SK-N-SH (cell line): Measurements from ENCODE around the gene SPSB1. TPM values are rescaled to one million over a fixed set of nuclear protein-coding genes. Genes with fewer than 3 reads are reported as not detected.

Experiments used
- CTCF ChIA-PET: fragments of 300-600, 350-600 bp; formaldehyde crosslinking; extraction: SDS; loops from one replicate; lab custom pipeline; 2021; lab: Yijun Ruan, JAX
- POLR2A ChIA-PET: fragments of 350-600 bp; sonication (Branson Sonifier 250); formaldehyde crosslinking; extraction: SDS; loops from one replicate; lab custom pipeline; 2020; ENCODE audit warnings: antibody characterized with exemption, inconsistent platforms; lab: Yijun Ruan, JAX
- DNase-seq: peaks from one replicate; pipeline ENCODE4 v3.0.0; 2012
- H2AFZ ChIP-seq: fragments of 200-600 bp; sonication (generic); 2 replicates; pipeline ENCODE4 v1.8.1; 2016; ENCODE audit warnings: antibody characterized with exemption, mild to moderate bottlenecking, low read depth
- H3F3A ChIP-seq: fragments of 200-600 bp; sonication (generic); replicated peaks from 2 replicates; pipeline ENCODE3; 2016; ENCODE audit warnings: antibody characterized with exemption, mild to moderate bottlenecking; ENCODE audit not compliant: insufficient read depth
- H3K27ac ChIP-seq, 2 experiments: fragments of 200-500 bp in 1 of 2; fragments of 200-600 bp in 1 of 2; sonication (Bioruptor generic) in 1 of 2; sonication (generic), shearing (Covaris generic) in 1 of 2; 2 replicates each; pipeline versions ENCODE4 v1.5.1 to v1.6.1; 2014 to 2016; ENCODE audit warnings: low read depth in 2 of 2, inconsistent platforms in 1 of 2, low read length in 1 of 2, mild to moderate bottlenecking in 1 of 2, mixed read lengths in 1 of 2
- H3K27me3 ChIP-seq: fragments of 200-600 bp; sonication (generic), shearing (Covaris generic); 2 replicates; pipeline ENCODE4 v1.6.1; 2016; ENCODE audit warnings: mixed run types; ENCODE audit not compliant: insufficient read depth
- H3K36me3 ChIP-seq, 2 experiments: fragments of 200-500 bp in 1 of 2; fragments of 200-600 bp in 1 of 2; sonication (Bioruptor generic) in 1 of 2; sonication (generic) in 1 of 2; replicated peaks in 1 of 2; 2 replicates each; pipeline versions ENCODE3 to v1.5.1; 2014 to 2016; ENCODE audit warnings: low read length in 1 of 2, mild to moderate bottlenecking in 1 of 2; ENCODE audit not compliant: insufficient read depth in 2 of 2, control insufficient read depth in 1 of 2
- H3K4me1 ChIP-seq, 2 experiments: fragments of 200-500 bp in 1 of 2; fragments of 200-600 bp in 1 of 2; sonication (Bioruptor generic) in 1 of 2; sonication (generic), shearing (Covaris generic) in 1 of 2; 2 replicates each; pipeline versions ENCODE4 v1.5.1 to v1.6.1; 2014 to 2016; ENCODE audit warnings: low read depth in 1 of 2, low read length in 1 of 2, mixed run types in 1 of 2; ENCODE audit not compliant: insufficient read depth in 2 of 2, control insufficient read depth in 1 of 2
- H3K4me2 ChIP-seq: fragments of 200-600 bp; sonication (generic), shearing (Covaris generic); 2 replicates; pipeline ENCODE4 v1.6.1; 2017; ENCODE audit warnings: mixed run types
- H3K4me3 ChIP-seq, 2 experiments: fragments of 200-500 bp in 1 of 2; fragments of 200-600 bp in 1 of 2; sonication (Bioruptor generic) in 1 of 2; sonication (generic), shearing (Covaris generic) in 1 of 2; 2 replicates each; pipeline versions ENCODE4 v1.5.1 to v1.8.1; 2014 to 2016; ENCODE audit warnings: low read depth in 2 of 2, inconsistent platforms in 1 of 2, low read length in 1 of 2, mild to moderate bottlenecking in 1 of 2, mixed read lengths in 1 of 2, moderate library complexity in 1 of 2
- H3K79me2 ChIP-seq: fragments of 200-600 bp; sonication (generic); 2 replicates; pipeline ENCODE4 v1.8.1; 2017; ENCODE audit warnings: mild to moderate bottlenecking; ENCODE audit not compliant: insufficient read depth
- H3K9ac ChIP-seq: fragments of 200-600 bp; sonication (generic); 2 replicates; pipeline ENCODE4 v1.6.1; 2017; ENCODE audit warnings: mixed run types
- H3K9me2 ChIP-seq: fragments of 200-600 bp; sonication (generic); 2 replicates; pipeline ENCODE4 v1.6.1; 2017; ENCODE audit warnings: mixed run types
- H3K9me3 ChIP-seq: fragments of 200-600 bp; sonication (generic); 2 replicates; pipeline ENCODE4 v1.6.1; 2017; ENCODE audit warnings: mixed run types, mild to moderate bottlenecking, moderate library complexity
- H4K20me1 ChIP-seq: fragments of 200-600 bp; sonication (generic); 2 replicates; pipeline ENCODE4 v1.6.1; 2017; ENCODE audit warnings: mild to moderate bottlenecking, mixed run types; ENCODE audit not compliant: insufficient read depth
- ELF1 ChIP-seq: IDR thresholded peaks from 2 replicates; pipeline ENCODE4 v1.4.0; 2012
- EP300 ChIP-seq, 2 experiments: IDR thresholded peaks; 2 replicates each; pipeline versions ENCODE4 v1.4.0 to v1.6.1; 2012; ENCODE audit warnings: borderline replicate concordance in 1 of 2, low read depth in 1 of 2, low read length in 1 of 2
- FOSL2 ChIP-seq: IDR thresholded peaks from 2 replicates; pipeline ENCODE4 v1.4.0; 2012; ENCODE audit warnings: low read depth, mild to moderate bottlenecking, moderate library complexity, borderline replicate concordance
- GABPA ChIP-seq: IDR thresholded peaks from 2 replicates; pipeline ENCODE4 v1.4.0; 2012; ENCODE audit warnings: low read depth, mild to moderate bottlenecking
- GATA2 ChIP-seq: sonication (generic); formaldehyde crosslinking; IDR thresholded peaks from 2 replicates; pipeline ENCODE4 v1.5.0; 2020; ENCODE audit warnings: mild to moderate bottlenecking, missing genetic modification reagents
- IRF3 ChIP-seq: fragments of 150-350 bp; IDR thresholded peaks from 2 replicates; pipeline ENCODE4 v1.6.1; 2016; ENCODE audit warnings: mild to moderate bottlenecking, low read depth, low read length
- MAX ChIP-seq: IDR thresholded peaks from 2 replicates; pipeline ENCODE4 v1.4.0; 2012; ENCODE audit warnings: low read depth
- MEF2A ChIP-seq: IDR thresholded peaks from 2 replicates; pipeline ENCODE4 v1.4.0; 2012; ENCODE audit warnings: low read depth, borderline replicate concordance
- MXI1 ChIP-seq: IDR thresholded peaks from 2 replicates; pipeline ENCODE4 v1.6.1; 2012; ENCODE audit warnings: mild to moderate bottlenecking, low read depth, low read length, improper control_type of control experiment
- NFIC ChIP-seq: IDR thresholded peaks from 2 replicates; pipeline ENCODE4 v1.4.0; 2012; ENCODE audit warnings: borderline replicate concordance
- POLR2AphosphoS5 ChIP-seq: IDR thresholded peaks from 2 replicates; pipeline ENCODE4 v1.6.1; 2012; ENCODE audit warnings: low read depth, low read length
- RAD21 ChIP-seq: IDR thresholded peaks from 2 replicates; pipeline ENCODE4 v1.6.1; 2012; ENCODE audit warnings: mild to moderate bottlenecking, low read length
- RCOR1 ChIP-seq: fragments of 150-350 bp; IDR thresholded peaks from 2 replicates; pipeline ENCODE4 v1.6.1; 2017; ENCODE audit warnings: antibody characterized with exemption, low read length
- RFX5 ChIP-seq: IDR thresholded peaks from 2 replicates; pipeline ENCODE4 v1.6.1; 2012; ENCODE audit warnings: mild to moderate bottlenecking, improper control_type of control experiment, low read length
- TAF1 ChIP-seq: IDR thresholded peaks from 2 replicates; pipeline ENCODE4 v1.6.1; 2012; ENCODE audit warnings: low read depth, mild to moderate bottlenecking, low read length, moderate library complexity, borderline replicate concordance
- TCF12 ChIP-seq: IDR thresholded peaks from 2 replicates; pipeline ENCODE4 v1.4.0; 2012
- ZBTB33 ChIP-seq: IDR thresholded peaks from 2 replicates; pipeline ENCODE4 v1.4.0; 2012; ENCODE audit warnings: low read depth, borderline replicate concordance
- WGBS: methylation state at CpG from one replicate; pipeline ENCODE4 v1.1.6; 2017; ENCODE audit warnings: low lambda C conversion rate; 5-methylcytosine and 5-hydroxymethylcytosine counted together
- polyA plus RNA-seq, 3 experiments: library from polyadenylated mRNA; depleted of rRNA; stranded (reverse); fragments of >200 nt; gene quantifications; 2 replicates each; pipeline ENCODE4 v1.2.3, GENCODE V29; 2012
- TF ChIP-seq, protein P1 (sequence below): IDR thresholded peaks from 2 replicates; pipeline ENCODE4; 2012
- TF ChIP-seq, protein P2 (sequence below): fragments of 200-600 bp; sonication (generic); IDR thresholded peaks from 2 replicates; pipeline ENCODE4 v1.6.1; 2017; ENCODE audit warnings: antibody characterized with exemption, mild to moderate bottlenecking, moderate library complexity
- TF ChIP-seq, protein P3 (sequence below): fragments of 150-350 bp; IDR thresholded peaks from 2 replicates; pipeline ENCODE4 v1.6.1; 2017; ENCODE audit warnings: antibody characterized with exemption, low read length, low read depth, borderline replicate concordance

The SPSB1 gene
- polyA plus RNA-seq, 1 of the 3 experiments (the other 2 are of a cell fraction), result 9.2 TPM

- TF ChIP-seq RAD21 (no peak), MEF2A (no peak), GABPA (no peak), EP300 (IDR thresholded peaks at IDR 0.05; ENCODE audit: borderline replicate concordance in 1 of 2, low read depth in 1 of 2, low read length in 1 of 2) (no peak), FOSL2 (no peak), TAF1 (no peak)
- TF ChIP-seq, protein P1, sequence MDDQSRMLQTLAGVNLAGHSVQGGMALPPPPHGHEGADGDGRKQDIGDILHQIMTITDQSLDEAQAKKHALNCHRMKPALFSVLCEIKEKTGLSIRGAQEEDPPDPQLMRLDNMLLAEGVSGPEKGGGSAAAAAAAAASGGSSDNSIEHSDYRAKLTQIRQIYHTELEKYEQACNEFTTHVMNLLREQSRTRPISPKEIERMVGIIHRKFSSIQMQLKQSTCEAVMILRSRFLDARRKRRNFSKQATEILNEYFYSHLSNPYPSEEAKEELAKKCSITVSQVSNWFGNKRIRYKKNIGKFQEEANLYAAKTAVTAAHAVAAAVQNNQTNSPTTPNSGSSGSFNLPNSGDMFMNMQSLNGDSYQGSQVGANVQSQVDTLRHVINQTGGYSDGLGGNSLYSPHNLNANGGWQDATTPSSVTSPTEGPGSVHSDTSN, result no peak
These were observed 31.8 kb downstream of the SPSB1 start (continued) for GRCh38 chr1:9324246-9325096.

DNA sequence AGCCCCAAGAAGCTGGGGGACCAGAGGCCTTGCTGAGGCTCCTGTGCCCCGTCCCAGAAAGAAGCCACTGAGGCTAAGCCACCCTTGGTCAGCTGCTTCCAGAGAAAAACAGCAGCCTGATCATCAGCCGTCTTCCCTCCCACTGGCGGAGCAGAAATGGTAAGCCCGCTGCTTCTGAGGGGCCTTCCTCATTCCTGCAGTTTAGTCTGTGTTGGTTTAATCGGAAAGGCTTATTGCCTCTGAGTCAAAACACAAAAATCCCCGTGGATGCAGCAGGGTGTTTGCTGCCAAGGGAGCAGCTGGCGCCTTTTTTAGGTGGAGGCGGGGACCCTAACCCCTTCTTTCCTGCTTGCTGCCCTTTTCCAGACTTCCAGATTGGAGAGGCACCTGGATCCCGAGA lies 33.9 kb downstream of the SPSB1 start:
- ChIA-PET POLR2A (no interaction called here), CTCF (interaction anchor here (0.9 to 1.8 kb wide), 2 partner anchors 60 kb away, joined by 3 to 6 read pairs; no protein-coding TSS in a partner anchor)
- Histone ChIP-seq H4K20me1 (peaks cover 18% of the 10 kb centered on the region), H2AFZ (no peak overlapping the region), H3K4me2 (no peak overlapping the region), H3K4me1 (peaks cover 0 to 13% of the 10 kb centered on the region in 2 experiments; a peak in 1 of 4 replicates), H3K9ac (no peak overlapping the region), H3K36me3 (no peaks in the 10 kb centered on the region), H3K27me3 (no peaks in the 10 kb centered on the region), H3K9me3 (no peaks in the 10 kb centered on the region), H3F3A (no peaks in the 10 kb centered on the region), H3K27ac (no peak overlapping the region), H3K4me3 (no peak overlapping the region), H3K79me2 (peaks cover 6% of the 10 kb centered on the region; the same call in 1 of the 2 replicates), H3K9me2 (no peaks in the 10 kb centered on the region)
- TF ChIP-seq RFX5 (no peak), NFIC (no peak), EP300 (IDR thresholded peaks at IDR 0.05; ENCODE audit: borderline replicate concordance in 1 of 2, low read depth in 1 of 2, low read length in 1 of 2) (no peak), MAX (no peak), ELF1 (no peak), GATA2 (CRISPR knock-in tag) (no peak), IRF3 (no peak), RCOR1 (no peak), MXI1 (no peak), POLR2AphosphoS5 (no peak), ZBTB33 (no peak), TCF12 (no peak)
- TF ChIP-seq, protein P2, sequence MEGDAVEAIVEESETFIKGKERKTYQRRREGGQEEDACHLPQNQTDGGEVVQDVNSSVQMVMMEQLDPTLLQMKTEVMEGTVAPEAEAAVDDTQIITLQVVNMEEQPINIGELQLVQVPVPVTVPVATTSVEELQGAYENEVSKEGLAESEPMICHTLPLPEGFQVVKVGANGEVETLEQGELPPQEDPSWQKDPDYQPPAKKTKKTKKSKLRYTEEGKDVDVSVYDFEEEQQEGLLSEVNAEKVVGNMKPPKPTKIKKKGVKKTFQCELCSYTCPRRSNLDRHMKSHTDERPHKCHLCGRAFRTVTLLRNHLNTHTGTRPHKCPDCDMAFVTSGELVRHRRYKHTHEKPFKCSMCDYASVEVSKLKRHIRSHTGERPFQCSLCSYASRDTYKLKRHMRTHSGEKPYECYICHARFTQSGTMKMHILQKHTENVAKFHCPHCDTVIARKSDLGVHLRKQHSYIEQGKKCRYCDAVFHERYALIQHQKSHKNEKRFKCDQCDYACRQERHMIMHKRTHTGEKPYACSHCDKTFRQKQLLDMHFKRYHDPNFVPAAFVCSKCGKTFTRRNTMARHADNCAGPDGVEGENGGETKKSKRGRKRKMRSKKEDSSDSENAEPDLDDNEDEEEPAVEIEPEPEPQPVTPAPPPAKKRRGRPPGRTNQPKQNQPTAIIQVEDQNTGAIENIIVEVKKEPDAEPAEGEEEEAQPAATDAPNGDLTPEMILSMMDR, result no peak
- TF ChIP-seq, protein P3, sequence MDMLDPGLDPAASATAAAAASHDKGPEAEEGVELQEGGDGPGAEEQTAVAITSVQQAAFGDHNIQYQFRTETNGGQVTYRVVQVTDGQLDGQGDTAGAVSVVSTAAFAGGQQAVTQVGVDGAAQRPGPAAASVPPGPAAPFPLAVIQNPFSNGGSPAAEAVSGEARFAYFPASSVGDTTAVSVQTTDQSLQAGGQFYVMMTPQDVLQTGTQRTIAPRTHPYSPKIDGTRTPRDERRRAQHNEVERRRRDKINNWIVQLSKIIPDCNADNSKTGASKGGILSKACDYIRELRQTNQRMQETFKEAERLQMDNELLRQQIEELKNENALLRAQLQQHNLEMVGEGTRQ, result no peak
- DNase-seq, result no peak
- 81% methylated on average over 8 of the region's 9 CpGs for WGBS
